HepG2 (cell line): ENCODE measurements around the gene SATB2.

ENCODE experiments used
- CBX5 ChIP-seq: sonication (generic); formaldehyde crosslinking; IDR thresholded peaks from 2 replicates; pipeline ENCODE4 v1.4.0; 2020; ENCODE audit warnings: missing genetic modification reagents, borderline replicate concordance
- CHD2 ChIP-seq: IDR thresholded peaks from 2 replicates; pipeline ENCODE4 v1.6.1; 2011; ENCODE audit warnings: low read depth, low read length, improper control_type of control experiment
- FOSL2 ChIP-seq: sonication (generic); formaldehyde crosslinking; IDR thresholded peaks from 2 replicates; pipeline ENCODE4 v1.4.0; 2020; ENCODE audit warnings: missing genetic modification reagents
- MXI1 ChIP-seq: IDR thresholded peaks from 3 replicates; pipeline ENCODE4 v1.6.1; 2012; ENCODE audit warnings: low read depth, low read length, inconsistent platforms, borderline replicate concordance
- TBL1XR1 ChIP-seq: fragments of 150-350 bp; IDR thresholded peaks from 2 replicates; pipeline ENCODE4 v1.6.1; 2014; ENCODE audit warnings: borderline replicate concordance, low read length; ENCODE audit not compliant: partially characterized antibody
- TF ChIP-seq, protein P1 (sequence below): sonication (generic); formaldehyde crosslinking; IDR thresholded peaks from 2 replicates; pipeline ENCODE4 v1.5.0; 2020; ENCODE audit warnings: mild to moderate bottlenecking, missing genetic modification reagents, moderate library complexity

- TF ChIP-seq MXI1 (no peak), CBX5 (CRISPR knock-in tag) (no peak), TBL1XR1 (no peak), FOSL2 (CRISPR knock-in tag) (no peak), CHD2 (no peak)
- TF ChIP-seq, protein P1, sequence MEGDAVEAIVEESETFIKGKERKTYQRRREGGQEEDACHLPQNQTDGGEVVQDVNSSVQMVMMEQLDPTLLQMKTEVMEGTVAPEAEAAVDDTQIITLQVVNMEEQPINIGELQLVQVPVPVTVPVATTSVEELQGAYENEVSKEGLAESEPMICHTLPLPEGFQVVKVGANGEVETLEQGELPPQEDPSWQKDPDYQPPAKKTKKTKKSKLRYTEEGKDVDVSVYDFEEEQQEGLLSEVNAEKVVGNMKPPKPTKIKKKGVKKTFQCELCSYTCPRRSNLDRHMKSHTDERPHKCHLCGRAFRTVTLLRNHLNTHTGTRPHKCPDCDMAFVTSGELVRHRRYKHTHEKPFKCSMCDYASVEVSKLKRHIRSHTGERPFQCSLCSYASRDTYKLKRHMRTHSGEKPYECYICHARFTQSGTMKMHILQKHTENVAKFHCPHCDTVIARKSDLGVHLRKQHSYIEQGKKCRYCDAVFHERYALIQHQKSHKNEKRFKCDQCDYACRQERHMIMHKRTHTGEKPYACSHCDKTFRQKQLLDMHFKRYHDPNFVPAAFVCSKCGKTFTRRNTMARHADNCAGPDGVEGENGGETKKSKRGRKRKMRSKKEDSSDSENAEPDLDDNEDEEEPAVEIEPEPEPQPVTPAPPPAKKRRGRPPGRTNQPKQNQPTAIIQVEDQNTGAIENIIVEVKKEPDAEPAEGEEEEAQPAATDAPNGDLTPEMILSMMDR (CRISPR knock-in tag), result no peak
Observed at GRCh38 chr2:199414001-199414400, 43.7 kb downstream of the SATB2 start.
